Subcutaneous abdominal adipose tissue (tissue), 5 donors: ENCODE measurements around the gene PRR5.

Experiments
- H3K27ac ChIP-seq: one replicate; pipeline ENCODE4 v1.7.0; 2013; ENCODE audit warnings: low read depth, mild to moderate bottlenecking, inconsistent platforms, low read length, moderate library complexity
- H3K27me3 ChIP-seq, 5 donors: one replicate each; pipeline ENCODE4 v1.7.0; 2013; ENCODE audit warnings: low read length in 5 of 5, inconsistent platforms in 1 of 5; ENCODE audit not compliant: control insufficient read depth in 5 of 5, insufficient read depth in 4 of 5
- H3K36me3 ChIP-seq, 5 donors: one replicate each; pipeline ENCODE4 v1.7.0; 2013; ENCODE audit warnings: low read length in 5 of 5; ENCODE audit not compliant: control insufficient read depth in 5 of 5, insufficient read depth in 5 of 5
- H3K4me1 ChIP-seq, 5 donors: one replicate each; pipeline ENCODE4 v1.7.0; 2013; ENCODE audit warnings: low read length in 5 of 5, mild to moderate bottlenecking in 3 of 5, moderate library complexity in 1 of 5; ENCODE audit not compliant: control insufficient read depth in 5 of 5, insufficient read depth in 5 of 5
- H3K4me3 ChIP-seq, 5 donors: one replicate each; pipeline ENCODE4 v1.7.0; 2013; ENCODE audit warnings: low read length in 5 of 5, low read depth in 1 of 5
- H3K9ac ChIP-seq, 5 donors: one replicate each; pipeline ENCODE4 v1.7.0; 2013; ENCODE audit warnings: low read length in 5 of 5, mild to moderate bottlenecking in 4 of 5, moderate library complexity in 3 of 5
- H3K9me3 ChIP-seq, 5 donors: one replicate each; pipeline ENCODE4 v1.7.0; 2013; ENCODE audit warnings: low read length in 5 of 5; ENCODE audit not compliant: control insufficient read depth in 5 of 5
- donor health status: healthy.
- donor health status: healthy.
- donor health status: healthy.
- donor health status: healthy.
- donor health status: healthy.

PRR5 gene

GRCh38 chr22:44777364-44777755, 75.4 kb downstream of the PRR5 start:
- H3K27ac ChIP-seq, result no peak overlapping the region
- H3K9me3 ChIP-seq, result peaks cover 0 to 11% (median 5%) of the 10 kb centered on the region in 5 donors
- H3K27me3 ChIP-seq, result peaks cover 0 to 4% (median 3%) of the 10 kb centered on the region in 5 donors
- no peaks in the 10 kb centered on the region for H3K36me3 ChIP-seq
- no peak overlapping the region for H3K9ac ChIP-seq
- no peak overlapping the region for H3K4me3 ChIP-seq
- no peaks in the 10 kb centered on the region for H3K4me1 ChIP-seq

- Histone ChIP-seq H3K4me3 (no peak overlapping the region), H3K9ac (no peak overlapping the region), H3K36me3 (no peaks in the 10 kb centered on the region), H3K9me3 (no peaks in the 10 kb centered on the region), H3K27ac (no peak overlapping the region), H3K27me3 (peaks cover 0 to 4% (median 3%) of the 10 kb centered on the region in 5 donors), H3K4me1 (no peaks in the 10 kb centered on the region)
Measured at GRCh38 chr22:44780876-44781449, 79.0 kb downstream of the PRR5 start.

- H3K9ac ChIP-seq, result no peak overlapping the region
- H3K36me3 ChIP-seq, result peaks cover 0 to 2% (median 0%) of the 10 kb centered on the region in 5 donors
- H3K4me1 ChIP-seq, result no peaks in the 10 kb centered on the region
- no peaks in the 10 kb centered on the region for H3K9me3 ChIP-seq
- peaks cover 0 to 4% (median 3%) of the 10 kb centered on the region in 5 donors for H3K27me3 ChIP-seq
- no peak overlapping the region for H3K27ac ChIP-seq
- no peak overlapping the region for H3K4me3 ChIP-seq
Measured at GRCh38 chr22:44782363-44782963, 80.5 kb downstream of the PRR5 start.

- peaks cover 0 to 4% (median 3%) of the 10 kb centered on the region in 5 donors for H3K27me3 ChIP-seq
- no peaks in the 10 kb centered on the region for H3K4me1 ChIP-seq
- H3K9me3 ChIP-seq, result no peaks in the 10 kb centered on the region
- H3K27ac ChIP-seq, result no peak overlapping the region
- H3K4me3 ChIP-seq, result no peak overlapping the region
- H3K36me3 ChIP-seq, result peaks cover 0 to 2% (median 0%) of the 10 kb centered on the region in 5 donors
- H3K9ac ChIP-seq, result no peak overlapping the region
Measured at GRCh38 chr22:44783091-44783490, 81.1 kb downstream of the PRR5 start.

- Histone ChIP-seq H3K9me3 (no peaks in the 10 kb centered on the region), H3K27me3 (peaks cover 0 to 4% (median 3%) of the 10 kb centered on the region in 5 donors), H3K4me1 (no peaks in the 10 kb centered on the region), H3K9ac (no peak overlapping the region), H3K36me3 (peaks cover 0 to 2% (median 0%) of the 10 kb centered on the region in 5 donors), H3K4me3 (no peak overlapping the region), H3K27ac (no peak overlapping the region)
Measured at GRCh38 chr22:44783581-44783980, 81.6 kb downstream of the PRR5 start.

- no peaks in the 10 kb centered on the region for H3K9me3 ChIP-seq
- no peak overlapping the region for H3K4me3 ChIP-seq
- no peaks in the 10 kb centered on the region for H3K27me3 ChIP-seq
- peaks cover 0 to 2% (median 0%) of the 10 kb centered on the region in 5 donors for H3K36me3 ChIP-seq
- no peak overlapping the region for H3K9ac ChIP-seq
- no peaks in the 10 kb centered on the region for H3K4me1 ChIP-seq
- H3K27ac ChIP-seq, result no peak overlapping the region
Measured at GRCh38 chr22:44786136-44786535, 84.1 kb downstream of the PRR5 start.

- peaks cover 0 to 2% (median 0%) of the 10 kb centered on the region in 5 donors for H3K36me3 ChIP-seq
- no peaks in the 10 kb centered on the region for H3K27me3 ChIP-seq
- no peak overlapping the region for H3K27ac ChIP-seq
- no peaks in the 10 kb centered on the region for H3K9me3 ChIP-seq
- H3K9ac ChIP-seq, result no peak overlapping the region
- H3K4me3 ChIP-seq, result no peak overlapping the region
- H3K4me1 ChIP-seq, result no peaks in the 10 kb centered on the region
Measured at GRCh38 chr22:44786610-44787009, 84.6 kb downstream of the PRR5 start.
